GM23338 (cell line): Measurements from ENCODE around the gene MLEC. TPM values are rescaled to one million over a fixed set of nuclear protein-coding genes. Genes with fewer than 3 reads are reported as not detected.

Experiments used
- ATAC-seq: fragments of 200-7000 bp; cut with Tn5 transposase; 3 replicates; pipeline ENCODE4 v1.9.1; 2020
- DNase-seq: peaks from one replicate; pipeline ENCODE4 v3.0.0-alpha.2; 2015; ENCODE audit warnings: low spot score
- H2AFZ ChIP-seq: fragments of 200-600 bp; sonication (generic); 2 replicates; pipeline ENCODE4 v1.8.0; 2016; ENCODE audit warnings: antibody characterized with exemption, mild to moderate bottlenecking, moderate library complexity
- H3F3A ChIP-seq: fragments of 200-600 bp; sonication (generic); replicated peaks from 2 replicates; pipeline ENCODE4 v1.8.0; 2017; ENCODE audit warnings: antibody characterized with exemption, mixed run types, low read depth
- H3K27ac ChIP-seq: fragments of 200-600 bp; sonication (generic); 2 replicates; pipeline ENCODE4 v1.6.1; 2016; ENCODE audit warnings: low read depth
- H3K27me3 ChIP-seq: fragments of 200-600 bp; sonication (generic); 2 replicates; pipeline ENCODE4 v1.8.0; 2016; ENCODE audit warnings: mild to moderate bottlenecking, mixed run types, moderate library complexity; ENCODE audit not compliant: insufficient read depth
- H3K36me3 ChIP-seq: fragments of 200-600 bp; sonication (generic); 2 replicates; pipeline ENCODE4 v1.8.0; 2016; ENCODE audit warnings: mild to moderate bottlenecking; ENCODE audit not compliant: insufficient read depth
- H3K4me1 ChIP-seq: fragments of 200-600 bp; sonication (generic); 2 replicates; pipeline ENCODE4 v1.8.0; 2016; ENCODE audit warnings: mild to moderate bottlenecking, moderate library complexity; ENCODE audit not compliant: insufficient read depth
- H3K4me2 ChIP-seq: fragments of 200-600 bp; sonication (generic); 2 replicates; pipeline ENCODE4 v1.7.1; 2017; ENCODE audit warnings: mixed run types
- H3K4me3 ChIP-seq: fragments of 200-600 bp; sonication (generic); 2 replicates; pipeline ENCODE4 v1.6.1; 2016; ENCODE audit warnings: mixed run types
- H3K79me2 ChIP-seq: fragments of 200-600 bp; sonication (generic); replicated peaks from 2 replicates; pipeline ENCODE4 v1.8.0; 2017; ENCODE audit warnings: mild to moderate bottlenecking; ENCODE audit not compliant: insufficient read depth
- H3K9me2 ChIP-seq: fragments of 200-600 bp; sonication (generic); 2 replicates; pipeline ENCODE4 v1.8.0; 2017; ENCODE audit not compliant: insufficient read depth
- H4K20me1 ChIP-seq: fragments of 200-600 bp; sonication (generic); replicated peaks from 2 replicates; pipeline ENCODE4 v1.8.0; 2017; ENCODE audit warnings: mild to moderate bottlenecking; ENCODE audit not compliant: insufficient read depth
- H3K27ac Mint-ChIP-seq: 2 replicates; pipeline ENCODE4 v1.8.0; 2020; ENCODE audit warnings: inconsistent platforms, mild to moderate bottlenecking, moderate library complexity, mixed read lengths
- H3K27me3 Mint-ChIP-seq: 3 replicates; pipeline ENCODE4 v1.8.0; 2022; ENCODE audit warnings: low read depth, mild to moderate bottlenecking, moderate library complexity, mixed read lengths, inconsistent platforms; ENCODE audit not compliant: insufficient read depth, poor library complexity
- H3K36me3 Mint-ChIP-seq: 3 replicates; pipeline ENCODE4 v1.8.0; 2021; ENCODE audit warnings: low read depth, mild to moderate bottlenecking, inconsistent platforms, moderate library complexity, mixed read lengths
- H3K4me1 Mint-ChIP-seq: 3 replicates; pipeline ENCODE4 v1.8.0; 2020; ENCODE audit warnings: mild to moderate bottlenecking, inconsistent platforms, mixed read lengths
- H3K4me3 Mint-ChIP-seq: 3 replicates; pipeline ENCODE4 v1.8.0; 2021; ENCODE audit warnings: moderate library complexity, mild to moderate bottlenecking, inconsistent platforms, mixed read lengths
- H3K9me3 Mint-ChIP-seq: 3 replicates; pipeline ENCODE4 v1.8.0; 2020; ENCODE audit warnings: moderate library complexity, mild to moderate bottlenecking, inconsistent platforms, mixed read lengths
- CREB1 ChIP-seq: fragments of 250-450 bp; sonication (Bioruptor Pico); IDR thresholded peaks from 2 replicates; pipeline ENCODE4 v1.5.0; 2020; ENCODE audit warnings: low read depth, mild to moderate bottlenecking, moderate library complexity
- CTCF ChIP-seq, 2 experiments: fragments of 200-600 bp in 1 of 2; sonication (generic) in 1 of 2; conservative IDR thresholded peaks; 2 replicates each; pipeline versions ENCODE4 v1.5.1 to v1.6.1; 2016 to 2017; ENCODE audit warnings: antibody characterized with exemption in 2 of 2, low read depth in 2 of 2, mild to moderate bottlenecking in 2 of 2, moderate library complexity in 1 of 2
- ETS1 ChIP-seq: IDR thresholded peaks from 2 replicates; pipeline ENCODE4 v1.6.1; 2016; ENCODE audit warnings: antibody characterized with exemption
- EZH2 ChIP-seq: fragments of 200-600 bp; sonication (generic); IDR thresholded peaks from one replicate; pipeline ENCODE4 v1.8.0; 2017; ENCODE audit warnings: antibody characterized with exemption, mild to moderate bottlenecking, low read depth; ENCODE audit not compliant: unreplicated experiment
- EZH2phosphoT487 ChIP-seq: fragments of 200-600 bp; sonication (generic); IDR thresholded peaks from one replicate; pipeline ENCODE4 v1.8.1; 2018; ENCODE audit warnings: antibody characterized with exemption; ENCODE audit not compliant: unreplicated experiment
- JUNB ChIP-seq: IDR thresholded peaks from one replicate; pipeline ENCODE4 v1.6.1; 2016; ENCODE audit warnings: antibody characterized with exemption; ENCODE audit not compliant: unreplicated experiment
- NANOG ChIP-seq: IDR thresholded peaks from 2 replicates; pipeline ENCODE4 v1.6.1; 2016; ENCODE audit warnings: antibody characterized with exemption, borderline replicate concordance
- POLR2AphosphoS5 ChIP-seq: IDR thresholded peaks from 2 replicates; pipeline ENCODE4 v1.6.1; 2016; ENCODE audit warnings: antibody characterized with exemption, low read depth
- REST ChIP-seq: IDR thresholded peaks from one replicate; pipeline ENCODE4 v1.6.1; 2018; ENCODE audit warnings: antibody characterized with exemption; ENCODE audit not compliant: unreplicated experiment
- STAT1 ChIP-seq: IDR thresholded peaks from one replicate; pipeline ENCODE4 v1.6.1; 2016; ENCODE audit warnings: antibody characterized with exemption; ENCODE audit not compliant: unreplicated experiment
- ZNF114 ChIP-seq: fragments of 250-450 bp; sonication (Bioruptor Pico); IDR thresholded peaks from 2 replicates; pipeline ENCODE4 v1.5.0; 2020; ENCODE audit warnings: mild to moderate bottlenecking, moderate library complexity
- ZNF331 ChIP-seq: fragments of 250-450 bp; sonication (Bioruptor Pico); IDR thresholded peaks from 2 replicates; pipeline ENCODE4 v1.5.0; 2020; ENCODE audit warnings: low read depth, mild to moderate bottlenecking, moderate library complexity
- polyA plus RNA-seq: library from polyadenylated mRNA; unstranded; fragments of >200 nt; fragmentation: Nextera tagmentation; extraction: Ambion mirVana; gene quantifications from 2 replicates; pipeline ENCODE4 v1.2.1, GENCODE V29; 2016
- total RNA-seq: library from RNA; depleted of rRNA; stranded (reverse); fragments of >200 nt; shearing (Covaris generic); gene quantifications from 2 replicates; pipeline ENCODE4 v1.2.3, GENCODE V29; 2014

The MLEC gene
- total and polyA plus RNA-seq, 2 experiments from 2014 or later = 225 to 264 TPM

- peaks cover 22% of the 10 kb centered on the region; the same call in 1 of the 2 replicates for H3F3A ChIP-seq
- TF ChIP-seq JUNB (no peak), STAT1 (no peak), REST (no peak), EZH2 (no peak)
- Mint-ChIP-seq H3K4me1 (peaks cover 20% of the 10 kb centered on the region), H3K27me3 (peaks cover 4% of the 10 kb centered on the region), H3K27ac (no peak overlapping the region; the same call in 1 of the 2 replicates), H3K4me3 (peak overlapping the region; percentile 81), H3K36me3 (peaks cover 36% of the 10 kb centered on the region), H3K9me3 (no peaks in the 10 kb centered on the region)
- H2AFZ ChIP-seq = no peak overlapping the region
- ATAC-seq (peak; percentile 12), DNase-seq (no peak)
- H3K27me3 ChIP-seq = no peaks in the 10 kb centered on the region
- H3K36me3 ChIP-seq = peaks cover 13% of the 10 kb centered on the region
- peaks cover 8% of the 10 kb centered on the region for H3K4me1 ChIP-seq
- peak overlapping the region; percentile 92 for H3K4me3 ChIP-seq
- no peaks in the 10 kb centered on the region for H3K9me2 ChIP-seq
- H4K20me1 ChIP-seq = peaks cover 8% of the 10 kb centered on the region
- no peak overlapping the region for H3K27ac ChIP-seq
- H3K79me2 ChIP-seq = peaks cover 40% of the 10 kb centered on the region
- H3K4me2 ChIP-seq = peak overlapping the region; percentile 97
These were observed 24.5 kb downstream of the MLEC start for GRCh38 chr12:120711411-120711810.

GRCh38 chr12:120712610-120713009 lies 25.7 kb downstream of the MLEC start:
- peaks cover 48% of the 10 kb centered on the region for H3K36me3 Mint-ChIP-seq
- peaks cover 8% of the 10 kb centered on the region for H3K4me1 ChIP-seq
- H3K27ac Mint-ChIP-seq = no peak overlapping the region
- H4K20me1 ChIP-seq = peaks cover 8% of the 10 kb centered on the region
- no peaks in the 10 kb centered on the region for H3K9me2 ChIP-seq
- no peaks in the 10 kb centered on the region for H3K9me3 Mint-ChIP-seq
- H3K27me3 ChIP-seq = no peaks in the 10 kb centered on the region
- no peak overlapping the region for H3K4me3 ChIP-seq
- H3F3A ChIP-seq = peaks cover 22% of the 10 kb centered on the region; the same call in 1 of the 2 replicates
- no peak overlapping the region for H2AFZ ChIP-seq
- H3K36me3 ChIP-seq = peaks cover 24% of the 10 kb centered on the region
- no peak for ATAC-seq
- no peak overlapping the region for H3K4me2 ChIP-seq
- no peak overlapping the region for H3K27ac ChIP-seq
- no peak overlapping the region; the same call in 2 of the 3 replicates for H3K4me3 Mint-ChIP-seq
- H3K27me3 Mint-ChIP-seq = peaks cover 7% of the 10 kb centered on the region
- peaks cover 20% of the 10 kb centered on the region for H3K4me1 Mint-ChIP-seq
- no peak for DNase-seq
- peaks cover 40% of the 10 kb centered on the region for H3K79me2 ChIP-seq
- no peak for TF ChIP-seq EZH2
- TF ChIP-seq POLR2AphosphoS5 = no peak
- TF ChIP-seq ZNF331 (CRISPR knock-in tag) = no peak
- no peak for TF ChIP-seq JUNB
- TF ChIP-seq CTCF (conservative IDR thresholded peaks at IDR 0.05; ENCODE audit: low read depth in 2 of 2) = no peak
- TF ChIP-seq CREB1 (CRISPR knock-in tag) = no peak
- no peak for TF ChIP-seq REST
- TF ChIP-seq ZNF114 (CRISPR knock-in tag) = no peak
- no peak for TF ChIP-seq NANOG
- no peak for TF ChIP-seq STAT1
- no peak for TF ChIP-seq ETS1
- TF ChIP-seq EZH2phosphoT487 = no peak
